K562 (cell line): ENCODE results near the gene PGM5.
"Not testable (repeated sequence)": the region's sequence is repeated elsewhere in the genome, so short reads cannot be mapped to it uniquely, and the experiment has no call there.

Source experiments
- CCNT2 ChIP-seq: IDR thresholded peaks from 2 replicates; pipeline ENCODE4 v1.6.1; 2011; ENCODE audit warnings: borderline replicate concordance, low read depth, mild to moderate bottlenecking, moderate library complexity, mixed read lengths, low read length; ENCODE audit not compliant: insufficient read length; ENCODE audit errors: extremely low read depth
- CREB1 ChIP-seq, 2 experiments: sonication (generic) in 1 of 2; formaldehyde crosslinking in 1 of 2; IDR thresholded peaks; 2 replicates each; pipeline versions ENCODE4 v1.6.1 to v1.8.0; 2012 to 2022; ENCODE audit warnings: inconsistent platforms in 1 of 2, mild to moderate bottlenecking in 1 of 2, missing genetic modification reagents in 1 of 2, moderate library complexity in 1 of 2
- EZH2 ChIP-seq: IDR thresholded peaks from 2 replicates; pipeline ENCODE4 v1.6.1; 2012; ENCODE audit warnings: low read depth, mild to moderate bottlenecking, inconsistent platforms, low read length, borderline replicate concordance
- NR1H2 ChIP-seq: sonication (generic); formaldehyde crosslinking; IDR thresholded peaks from 2 replicates; pipeline ENCODE4 v1.4.0; 2020; ENCODE audit warnings: mild to moderate bottlenecking, missing genetic modification reagents
- ZNF212 ChIP-seq: fragments of 450-650 bp; formaldehyde crosslinking; IDR thresholded peaks from 2 replicates; pipeline ENCODE4 v1.4.0; 2020; ENCODE audit warnings: mild to moderate bottlenecking
- ZNF76 ChIP-seq: fragments of 250-450 bp; sonication (Bioruptor Pico); IDR thresholded peaks from 2 replicates; pipeline ENCODE4 v1.4.0; 2020; ENCODE audit warnings: mild to moderate bottlenecking, moderate library complexity, borderline replicate concordance
- TF ChIP-seq, protein P1 (sequence below), 3 experiments: IDR thresholded peaks in 2 of 3; conservative IDR thresholded peaks in 1 of 3; 2 replicates each; pipeline ENCODE4 v1.5.1; 2011 to 2012; ENCODE audit warnings: low read length in 3 of 3, mild to moderate bottlenecking in 3 of 3, control low read depth in 2 of 3, improper control_type of control experiment in 1 of 3, inconsistent platforms in 1 of 3, low read depth in 1 of 3, mixed read lengths in 1 of 3, moderate library complexity in 1 of 3; ENCODE audit not compliant: insufficient read depth in 2 of 3
- TF ChIP-seq, protein P2 (sequence below): fragments of 450-650 bp; IDR thresholded peaks from 2 replicates; pipeline ENCODE4 v1.6.1; 2016; ENCODE audit warnings: low read depth
- TF ChIP-seq, protein P3 (sequence below), 2 experiments: fragments of 450-650 bp; formaldehyde crosslinking in 1 of 2; IDR thresholded peaks; 2 replicates each; pipeline versions ENCODE4 v1.4.0 to v1.6.1; 2014 to 2020; ENCODE audit warnings: mild to moderate bottlenecking in 2 of 2, borderline replicate concordance in 1 of 2, low read depth in 1 of 2

DNA sequence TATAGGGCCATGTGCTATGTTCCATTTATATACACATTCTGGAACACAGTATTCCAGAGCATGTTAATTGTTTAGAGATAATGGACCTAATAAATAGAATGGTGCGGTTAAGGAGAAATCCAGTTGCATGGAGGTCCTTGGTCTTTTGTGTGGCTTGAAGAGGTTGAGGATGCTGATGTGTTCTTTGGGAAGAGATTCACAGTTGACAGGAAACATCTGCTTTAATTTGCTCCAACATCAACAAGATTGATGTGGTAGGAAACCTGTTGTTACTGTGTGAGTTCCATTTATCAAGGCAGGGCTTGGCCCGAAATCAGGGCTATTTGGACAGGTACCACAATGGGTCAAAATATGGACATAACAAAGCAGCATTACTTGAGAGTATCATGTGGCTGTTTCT, 56.3 kb downstream of the PGM5 start:
- TF ChIP-seq, protein P1, sequence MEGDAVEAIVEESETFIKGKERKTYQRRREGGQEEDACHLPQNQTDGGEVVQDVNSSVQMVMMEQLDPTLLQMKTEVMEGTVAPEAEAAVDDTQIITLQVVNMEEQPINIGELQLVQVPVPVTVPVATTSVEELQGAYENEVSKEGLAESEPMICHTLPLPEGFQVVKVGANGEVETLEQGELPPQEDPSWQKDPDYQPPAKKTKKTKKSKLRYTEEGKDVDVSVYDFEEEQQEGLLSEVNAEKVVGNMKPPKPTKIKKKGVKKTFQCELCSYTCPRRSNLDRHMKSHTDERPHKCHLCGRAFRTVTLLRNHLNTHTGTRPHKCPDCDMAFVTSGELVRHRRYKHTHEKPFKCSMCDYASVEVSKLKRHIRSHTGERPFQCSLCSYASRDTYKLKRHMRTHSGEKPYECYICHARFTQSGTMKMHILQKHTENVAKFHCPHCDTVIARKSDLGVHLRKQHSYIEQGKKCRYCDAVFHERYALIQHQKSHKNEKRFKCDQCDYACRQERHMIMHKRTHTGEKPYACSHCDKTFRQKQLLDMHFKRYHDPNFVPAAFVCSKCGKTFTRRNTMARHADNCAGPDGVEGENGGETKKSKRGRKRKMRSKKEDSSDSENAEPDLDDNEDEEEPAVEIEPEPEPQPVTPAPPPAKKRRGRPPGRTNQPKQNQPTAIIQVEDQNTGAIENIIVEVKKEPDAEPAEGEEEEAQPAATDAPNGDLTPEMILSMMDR (IDR thresholded peaks at IDR 0.05 in 2 of 3, conservative IDR thresholded peaks at IDR 0.05 in 1 of 3; ENCODE audit: insufficient read depth in 2 of 3, low read depth in 1 of 3, low read length in 3 of 3), result not testable (repeated sequence)
- not testable (repeated sequence) for TF ChIP-seq ZNF76 (CRISPR knock-in tag); ZNF212 (CRISPR knock-in tag); CREB1 (IDR thresholded peaks at IDR 0.05); CREB1 (CRISPR knock-in tag; IDR thresholded peaks at IDR 0.05); CCNT2; EZH2; NR1H2 (CRISPR knock-in tag)
- TF ChIP-seq, protein P2, sequence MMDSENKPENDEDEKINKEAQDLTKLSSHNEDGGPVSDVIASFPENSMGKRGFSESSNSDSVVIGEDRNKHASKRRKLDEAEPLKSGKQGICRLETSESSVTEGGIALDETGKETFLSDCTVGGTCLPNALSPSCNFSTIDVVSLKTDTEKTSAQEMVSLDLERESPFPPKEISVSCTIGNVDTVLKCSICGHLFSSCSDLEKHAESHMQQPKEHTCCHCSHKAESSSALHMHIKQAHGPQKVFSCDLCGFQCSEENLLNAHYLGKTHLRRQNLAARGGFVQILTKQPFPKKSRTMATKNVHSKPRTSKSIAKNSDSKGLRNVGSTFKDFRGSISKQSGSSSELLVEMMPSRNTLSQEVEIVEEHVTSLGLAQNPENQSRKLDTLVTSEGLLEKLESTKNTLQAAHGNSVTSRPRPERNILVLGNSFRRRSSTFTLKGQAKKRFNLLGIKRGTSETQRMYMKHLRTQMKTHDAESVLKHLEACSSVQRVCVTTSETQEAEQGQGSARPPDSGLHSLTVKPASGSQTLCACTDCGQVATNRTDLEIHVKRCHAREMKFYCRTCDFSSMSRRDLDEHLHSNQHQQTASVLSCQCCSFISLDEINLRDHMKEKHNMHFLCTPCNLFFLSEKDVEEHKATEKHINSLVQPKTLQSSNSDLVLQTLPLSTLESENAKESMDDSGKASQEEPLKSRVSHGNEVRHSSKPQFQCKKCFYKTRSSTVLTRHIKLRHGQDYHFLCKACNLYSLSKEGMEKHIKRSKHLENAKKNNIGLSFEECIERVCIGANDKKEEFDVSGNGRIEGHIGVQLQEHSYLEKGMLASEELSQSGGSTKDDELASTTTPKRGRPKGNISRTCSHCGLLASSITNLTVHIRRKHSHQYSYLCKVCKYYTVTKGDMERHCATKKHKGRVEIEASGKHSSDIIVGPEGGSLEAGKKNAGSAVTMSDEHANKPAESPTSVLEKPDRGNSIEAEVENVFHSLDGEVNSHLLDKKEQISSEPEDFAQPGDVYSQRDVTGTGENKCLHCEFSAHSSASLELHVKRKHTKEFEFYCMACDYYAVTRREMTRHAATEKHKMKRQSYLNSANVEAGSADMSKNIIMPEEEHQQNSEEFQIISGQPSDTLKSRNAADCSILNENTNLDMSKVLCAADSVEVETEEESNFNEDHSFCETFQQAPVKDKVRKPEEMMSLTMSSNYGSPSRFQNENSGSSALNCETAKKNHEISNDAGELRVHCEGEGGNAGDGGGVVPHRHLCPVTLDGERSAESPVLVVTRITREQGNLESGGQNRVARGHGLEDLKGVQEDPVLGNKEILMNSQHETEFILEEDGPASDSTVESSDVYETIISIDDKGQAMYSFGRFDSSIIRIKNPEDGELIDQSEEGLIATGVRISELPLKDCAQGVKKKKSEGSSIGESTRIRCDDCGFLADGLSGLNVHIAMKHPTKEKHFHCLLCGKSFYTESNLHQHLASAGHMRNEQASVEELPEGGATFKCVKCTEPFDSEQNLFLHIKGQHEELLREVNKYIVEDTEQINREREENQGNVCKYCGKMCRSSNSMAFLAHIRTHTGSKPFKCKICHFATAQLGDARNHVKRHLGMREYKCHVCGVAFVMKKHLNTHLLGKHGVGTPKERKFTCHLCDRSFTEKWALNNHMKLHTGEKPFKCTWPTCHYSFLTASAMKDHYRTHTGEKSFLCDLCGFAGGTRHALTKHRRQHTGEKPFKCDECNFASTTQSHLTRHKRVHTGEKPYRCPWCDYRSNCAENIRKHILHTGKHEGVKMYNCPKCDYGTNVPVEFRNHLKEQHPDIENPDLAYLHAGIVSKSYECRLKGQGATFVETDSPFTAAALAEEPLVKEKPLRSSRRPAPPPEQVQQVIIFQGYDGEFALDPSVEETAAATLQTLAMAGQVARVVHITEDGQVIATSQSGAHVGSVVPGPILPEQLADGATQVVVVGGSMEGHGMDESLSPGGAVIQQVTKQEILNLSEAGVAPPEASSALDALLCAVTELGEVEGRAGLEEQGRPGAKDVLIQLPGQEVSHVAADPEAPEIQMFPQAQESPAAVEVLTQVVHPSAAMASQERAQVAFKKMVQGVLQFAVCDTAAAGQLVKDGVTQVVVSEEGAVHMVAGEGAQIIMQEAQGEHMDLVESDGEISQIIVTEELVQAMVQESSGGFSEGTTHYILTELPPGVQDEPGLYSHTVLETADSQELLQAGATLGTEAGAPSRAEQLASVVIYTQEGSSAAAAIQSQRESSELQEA, result not testable (repeated sequence)
- TF ChIP-seq, protein P3, sequence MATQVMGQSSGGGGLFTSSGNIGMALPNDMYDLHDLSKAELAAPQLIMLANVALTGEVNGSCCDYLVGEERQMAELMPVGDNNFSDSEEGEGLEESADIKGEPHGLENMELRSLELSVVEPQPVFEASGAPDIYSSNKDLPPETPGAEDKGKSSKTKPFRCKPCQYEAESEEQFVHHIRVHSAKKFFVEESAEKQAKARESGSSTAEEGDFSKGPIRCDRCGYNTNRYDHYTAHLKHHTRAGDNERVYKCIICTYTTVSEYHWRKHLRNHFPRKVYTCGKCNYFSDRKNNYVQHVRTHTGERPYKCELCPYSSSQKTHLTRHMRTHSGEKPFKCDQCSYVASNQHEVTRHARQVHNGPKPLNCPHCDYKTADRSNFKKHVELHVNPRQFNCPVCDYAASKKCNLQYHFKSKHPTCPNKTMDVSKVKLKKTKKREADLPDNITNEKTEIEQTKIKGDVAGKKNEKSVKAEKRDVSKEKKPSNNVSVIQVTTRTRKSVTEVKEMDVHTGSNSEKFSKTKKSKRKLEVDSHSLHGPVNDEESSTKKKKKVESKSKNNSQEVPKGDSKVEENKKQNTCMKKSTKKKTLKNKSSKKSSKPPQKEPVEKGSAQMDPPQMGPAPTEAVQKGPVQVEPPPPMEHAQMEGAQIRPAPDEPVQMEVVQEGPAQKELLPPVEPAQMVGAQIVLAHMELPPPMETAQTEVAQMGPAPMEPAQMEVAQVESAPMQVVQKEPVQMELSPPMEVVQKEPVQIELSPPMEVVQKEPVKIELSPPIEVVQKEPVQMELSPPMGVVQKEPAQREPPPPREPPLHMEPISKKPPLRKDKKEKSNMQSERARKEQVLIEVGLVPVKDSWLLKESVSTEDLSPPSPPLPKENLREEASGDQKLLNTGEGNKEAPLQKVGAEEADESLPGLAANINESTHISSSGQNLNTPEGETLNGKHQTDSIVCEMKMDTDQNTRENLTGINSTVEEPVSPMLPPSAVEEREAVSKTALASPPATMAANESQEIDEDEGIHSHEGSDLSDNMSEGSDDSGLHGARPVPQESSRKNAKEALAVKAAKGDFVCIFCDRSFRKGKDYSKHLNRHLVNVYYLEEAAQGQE (IDR thresholded peaks at IDR 0.05; ENCODE audit: borderline replicate concordance), result not testable (repeated sequence)
- TF ChIP-seq, protein P3 (CRISPR knock-in tag; IDR thresholded peaks at IDR 0.05; ENCODE audit: low read depth), result not testable (repeated sequence)
